ENCODE results near the gene CHD9.

Gene CHD9

DNA sequence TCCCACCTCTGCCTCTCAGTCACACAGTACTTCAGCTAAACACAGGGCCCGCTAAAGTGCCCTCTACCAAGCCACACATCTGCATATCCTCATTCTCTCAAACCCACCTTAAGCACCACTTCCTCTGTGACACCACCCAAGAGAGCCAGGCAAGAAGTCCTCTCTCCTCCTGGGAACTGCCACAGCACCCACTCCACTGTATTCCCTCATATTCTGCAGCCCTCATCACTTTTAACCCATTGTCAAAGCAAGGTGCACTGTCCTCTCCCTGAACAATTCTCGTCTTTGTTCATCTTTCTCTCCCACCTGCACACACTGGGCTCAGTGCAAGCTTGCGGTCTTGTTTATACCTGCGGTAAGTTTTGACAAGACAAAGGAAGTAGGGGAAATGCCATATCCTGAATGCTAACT is 13.6 kb downstream of the CHD9 start:
- Histone ChIP-seq H3K9ac (ENCODE audit: low read depth, low read length, poor library complexity) (no peak overlapping the region), H3K4ac (ENCODE audit: low read length) (no peak overlapping the region), H2BK120ac (ENCODE audit: low read depth, low read length) (no peak overlapping the region), H2BK12ac (ENCODE audit: low read length) (no peak overlapping the region), H4K91ac (ENCODE audit: low read depth, low read length, poor library complexity) (no peak overlapping the region), H3K14ac (ENCODE audit: low read length) (no peak overlapping the region), H3K4me1 (ENCODE audit: control insufficient read depth in 2 of 2, insufficient read depth in 1 of 2, low read depth in 1 of 2, low read length in 2 of 2) (peaks cover 4 to 6% of the 10 kb centered on the region in 2 donors), H3K23ac (ENCODE audit: low read depth, low read length, poor library complexity) (no peak overlapping the region), H2BK15ac (ENCODE audit: low read length) (no peak overlapping the region), H4K8ac (ENCODE audit: low read depth, low read length) (no peak overlapping the region), H3K27ac (replicated peaks; ENCODE audit: low read length) (no peak overlapping the region), H3K4me3 (ENCODE audit: low read length in 2 of 2) (no peak overlapping the region), H2BK5ac (ENCODE audit: low read length) (no peak overlapping the region), H2AFZ (ENCODE audit: low read length) (no peak overlapping the region), H3K36me3 (replicated peaks in 1 of 2; ENCODE audit: control insufficient read depth in 2 of 2, insufficient read depth in 2 of 2, low read length in 2 of 2) (peaks cover 2 to 22% of the 10 kb centered on the region in 2 donors), H3K27me3 (ENCODE audit: control insufficient read depth in 3 of 3, insufficient read depth in 3 of 3, low read depth in 1 of 3, low read length in 3 of 3) (no peaks in the 10 kb centered on the region), H2AK5ac (ENCODE audit: low read depth, low read length) (no peak overlapping the region), H3K79me1 (ENCODE audit: low read depth, low read length) (peaks cover 2% of the 10 kb centered on the region), H3K18ac (ENCODE audit: low read length) (no peak overlapping the region), H3K9me3 (replicated peaks in 1 of 2; ENCODE audit: control insufficient read depth in 2 of 2, insufficient read depth in 1 of 2, low read depth in 1 of 2, low read length in 2 of 2) (peaks cover 1 to 2% of the 10 kb centered on the region in 2 donors), H3K4me2 (ENCODE audit: insufficient read depth, low read length, poor library complexity, severe bottlenecking) (no peak overlapping the region)
- no CpG with 5 or more reads among the region's 4 CpGs for WGBS, 2 donors (ENCODE audit: extremely low coverage in 2 of 2, insufficient read length in 2 of 2, insufficient replicate concordance in 1 of 2)
- DNase-seq (ENCODE audit: low spot score): no peak

DNA sequence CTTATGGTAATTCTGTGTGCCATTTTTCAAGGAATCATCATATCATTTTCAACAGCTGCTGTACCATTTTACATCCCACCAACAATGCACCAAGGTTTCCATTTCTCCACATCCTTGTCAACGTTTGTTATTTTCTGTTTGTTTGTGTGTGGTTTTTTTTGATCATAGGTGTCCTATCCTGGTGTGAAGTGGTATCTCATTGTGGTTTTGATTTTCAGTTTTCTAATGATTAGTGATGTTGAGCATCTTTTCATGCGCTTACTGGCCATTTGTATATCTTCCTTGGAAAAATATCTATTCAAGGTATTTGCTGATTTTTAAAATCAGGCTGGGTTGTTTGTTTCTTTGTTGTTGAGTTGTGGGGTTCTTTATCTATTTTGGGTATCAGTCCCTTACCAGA is 15.0 kb downstream of the CHD9 start:
- DNase-seq (ENCODE audit: low spot score): no peak
- H3K9me3 ChIP-seq (replicated peaks in 1 of 2; ENCODE audit: control insufficient read depth in 2 of 2, insufficient read depth in 1 of 2, low read depth in 1 of 2, low read length in 2 of 2): peaks cover 2 to 10% of the 10 kb centered on the region in 2 donors
- H3K27me3 ChIP-seq (ENCODE audit: control insufficient read depth in 3 of 3, insufficient read depth in 3 of 3, low read depth in 1 of 3, low read length in 3 of 3): no peaks in the 10 kb centered on the region
- no peak overlapping the region for H2AK5ac ChIP-seq (ENCODE audit: low read depth, low read length)
- peaks cover 4 to 6% of the 10 kb centered on the region in 2 donors for H3K4me1 ChIP-seq (ENCODE audit: control insufficient read depth in 2 of 2, insufficient read depth in 1 of 2, low read depth in 1 of 2, low read length in 2 of 2)
- H3K4me3 ChIP-seq (ENCODE audit: low read length in 2 of 2): no peak overlapping the region
- H3K23ac ChIP-seq (ENCODE audit: low read depth, low read length, poor library complexity): no peak overlapping the region
- no peak overlapping the region for H4K8ac ChIP-seq (ENCODE audit: low read depth, low read length)
- H2AFZ ChIP-seq (ENCODE audit: low read length): no peak overlapping the region
- H3K36me3 ChIP-seq (replicated peaks in 1 of 2; ENCODE audit: control insufficient read depth in 2 of 2, insufficient read depth in 2 of 2, low read length in 2 of 2): peaks cover 2 to 22% of the 10 kb centered on the region in 2 donors
- H3K4ac ChIP-seq (ENCODE audit: low read length): no peak overlapping the region
- WGBS, 2 donors (ENCODE audit: extremely low coverage in 2 of 2, insufficient read length in 2 of 2, insufficient replicate concordance in 1 of 2): no CpG with 5 or more reads among the region's 2 CpGs
- H3K27ac ChIP-seq (replicated peaks; ENCODE audit: low read length): no peak overlapping the region
- no peak overlapping the region for H3K9ac ChIP-seq (ENCODE audit: low read depth, low read length, poor library complexity)
- no peak overlapping the region for H2BK15ac ChIP-seq (ENCODE audit: low read length)
- no peak overlapping the region for H4K91ac ChIP-seq (ENCODE audit: low read depth, low read length, poor library complexity)
- peaks cover 2% of the 10 kb centered on the region for H3K79me1 ChIP-seq (ENCODE audit: low read depth, low read length)
- no peak overlapping the region for H3K18ac ChIP-seq (ENCODE audit: low read length)
- H3K14ac ChIP-seq (ENCODE audit: low read length): no peak overlapping the region
- no peak overlapping the region for H2BK12ac ChIP-seq (ENCODE audit: low read length)
- no peak overlapping the region for H2BK120ac ChIP-seq (ENCODE audit: low read depth, low read length)
- H2BK5ac ChIP-seq (ENCODE audit: low read length): no peak overlapping the region
- no peak overlapping the region for H3K4me2 ChIP-seq (ENCODE audit: insufficient read depth, low read length, poor library complexity, severe bottlenecking)

DNA sequence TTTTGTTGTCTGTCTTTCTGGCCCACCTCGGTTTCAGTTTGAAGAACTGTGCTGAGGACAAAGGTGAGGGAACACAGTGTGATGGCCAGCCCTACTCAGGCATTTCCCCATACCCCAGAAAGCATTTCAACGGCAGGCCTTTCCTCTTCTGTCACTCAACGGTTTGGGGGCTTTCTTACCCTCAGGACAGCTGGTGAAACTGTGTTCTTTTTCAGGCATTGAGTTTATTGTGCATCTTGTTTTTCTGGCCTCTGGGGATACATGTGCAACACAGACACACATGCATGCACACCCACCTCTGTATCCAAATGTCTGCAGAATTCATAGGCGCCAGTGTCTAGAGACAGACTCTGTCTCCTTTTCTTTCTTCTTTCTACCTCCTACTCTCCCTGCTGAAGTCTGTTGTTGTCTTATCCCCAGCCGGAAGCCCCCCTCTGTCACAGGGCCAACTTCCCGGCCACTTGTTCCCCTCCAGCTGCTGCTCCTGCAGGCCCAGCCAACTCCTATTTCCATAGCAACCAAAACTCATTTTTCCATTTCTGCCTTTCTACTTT is 17.0 kb downstream of the CHD9 start:
- no peak for DNase-seq (ENCODE audit: low spot score)
- no peak overlapping the region for H4K8ac ChIP-seq (ENCODE audit: low read depth, low read length)
- H3K9ac ChIP-seq (ENCODE audit: low read depth, low read length, poor library complexity): no peak overlapping the region
- peak overlapping the region; percentile 2 for H3K27ac ChIP-seq (replicated peaks; ENCODE audit: low read length)
- H2BK12ac ChIP-seq (ENCODE audit: low read length): no peak overlapping the region
- H2BK120ac ChIP-seq (ENCODE audit: low read depth, low read length): no peak overlapping the region
- WGBS, 2 donors (ENCODE audit: extremely low coverage in 2 of 2, insufficient read length in 2 of 2, insufficient replicate concordance in 1 of 2): no CpG with 5 or more reads among the region's 6 CpGs
- peaks cover 3 to 4% of the 10 kb centered on the region in 2 donors for H3K4me1 ChIP-seq (ENCODE audit: control insufficient read depth in 2 of 2, insufficient read depth in 1 of 2, low read depth in 1 of 2, low read length in 2 of 2)
- H3K23ac ChIP-seq (ENCODE audit: low read depth, low read length, poor library complexity): no peak overlapping the region
- H3K36me3 ChIP-seq (replicated peaks in 1 of 2; ENCODE audit: control insufficient read depth in 2 of 2, insufficient read depth in 2 of 2, low read length in 2 of 2): peaks cover 2 to 24% of the 10 kb centered on the region in 2 donors
- no peaks in the 10 kb centered on the region for H3K27me3 ChIP-seq (ENCODE audit: control insufficient read depth in 3 of 3, insufficient read depth in 3 of 3, low read depth in 1 of 3, low read length in 3 of 3)
- peak overlapping the region; percentile 25 for H3K18ac ChIP-seq (ENCODE audit: low read length)
- H2BK5ac ChIP-seq (ENCODE audit: low read length): no peak overlapping the region
- H3K14ac ChIP-seq (ENCODE audit: low read length): no peak overlapping the region
- peaks cover 2 to 16% of the 10 kb centered on the region in 2 donors for H3K9me3 ChIP-seq (replicated peaks in 1 of 2; ENCODE audit: control insufficient read depth in 2 of 2, insufficient read depth in 1 of 2, low read depth in 1 of 2, low read length in 2 of 2)
- H3K4me2 ChIP-seq (ENCODE audit: insufficient read depth, low read length, poor library complexity, severe bottlenecking): no peak overlapping the region
- H3K4me3 ChIP-seq (ENCODE audit: low read length in 2 of 2): peak overlapping the region in 1 of 2 donors; percentile 52
- no peak overlapping the region for H4K91ac ChIP-seq (ENCODE audit: low read depth, low read length, poor library complexity)
- H2AFZ ChIP-seq (ENCODE audit: low read length): peak overlapping the region; percentile 55
- no peaks in the 10 kb centered on the region for H3K79me1 ChIP-seq (ENCODE audit: low read depth, low read length)
- H2AK5ac ChIP-seq (ENCODE audit: low read depth, low read length): no peak overlapping the region
- no peak overlapping the region for H3K4ac ChIP-seq (ENCODE audit: low read length)
- no peak overlapping the region for H2BK15ac ChIP-seq (ENCODE audit: low read length)

DNA sequence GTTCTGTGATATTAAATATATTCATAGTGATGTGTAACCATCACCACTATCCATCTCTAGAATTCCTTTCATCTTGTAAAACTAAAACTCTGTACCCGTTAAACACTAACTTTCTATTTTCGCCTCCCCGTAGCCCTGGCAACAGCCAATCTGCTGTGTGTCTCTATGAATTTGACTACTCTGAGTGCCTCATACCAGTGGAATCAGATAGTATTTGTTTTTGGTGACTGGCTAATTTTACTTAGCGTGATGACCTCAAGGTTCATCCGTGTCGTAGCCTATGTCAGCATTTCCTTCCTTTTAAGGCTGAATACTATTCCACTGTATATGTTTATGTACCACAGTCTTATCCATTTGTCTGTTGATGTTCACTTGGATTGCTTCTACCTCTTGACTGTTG is 18.2 kb downstream of the CHD9 start:
- no peaks in the 10 kb centered on the region for H3K79me1 ChIP-seq (ENCODE audit: low read depth, low read length)
- no peak overlapping the region for H3K9ac ChIP-seq (ENCODE audit: low read depth, low read length, poor library complexity)
- H4K91ac ChIP-seq (ENCODE audit: low read depth, low read length, poor library complexity): no peak overlapping the region
- H4K8ac ChIP-seq (ENCODE audit: low read depth, low read length): no peak overlapping the region
- no peak overlapping the region for H2BK12ac ChIP-seq (ENCODE audit: low read length)
- H3K27me3 ChIP-seq (ENCODE audit: control insufficient read depth in 3 of 3, insufficient read depth in 3 of 3, low read depth in 1 of 3, low read length in 3 of 3): no peaks in the 10 kb centered on the region
- no CpG with 5 or more reads among the region's 6 CpGs for WGBS, 2 donors (ENCODE audit: extremely low coverage in 2 of 2, insufficient read length in 2 of 2, insufficient replicate concordance in 1 of 2)
- no peak overlapping the region for H2BK120ac ChIP-seq (ENCODE audit: low read depth, low read length)
- DNase-seq (ENCODE audit: low spot score): no peak
- H2AFZ ChIP-seq (ENCODE audit: low read length): no peak overlapping the region
- peaks cover 2 to 16% of the 10 kb centered on the region in 2 donors for H3K9me3 ChIP-seq (replicated peaks in 1 of 2; ENCODE audit: control insufficient read depth in 2 of 2, insufficient read depth in 1 of 2, low read depth in 1 of 2, low read length in 2 of 2)
- no peak overlapping the region for H3K18ac ChIP-seq (ENCODE audit: low read length)
- no peak overlapping the region for H3K14ac ChIP-seq (ENCODE audit: low read length)
- H3K4me1 ChIP-seq (ENCODE audit: control insufficient read depth in 2 of 2, insufficient read depth in 1 of 2, low read depth in 1 of 2, low read length in 2 of 2): peaks cover 3 to 4% of the 10 kb centered on the region in 2 donors
- H3K23ac ChIP-seq (ENCODE audit: low read depth, low read length, poor library complexity): no peak overlapping the region
- peaks cover 2 to 17% of the 10 kb centered on the region in 2 donors for H3K36me3 ChIP-seq (replicated peaks in 1 of 2; ENCODE audit: control insufficient read depth in 2 of 2, insufficient read depth in 2 of 2, low read length in 2 of 2)
- H3K27ac ChIP-seq (replicated peaks; ENCODE audit: low read length): no peak overlapping the region
- no peak overlapping the region for H3K4me2 ChIP-seq (ENCODE audit: insufficient read depth, low read length, poor library complexity, severe bottlenecking)
- H3K4me3 ChIP-seq (ENCODE audit: low read length in 2 of 2): no peak overlapping the region
- no peak overlapping the region for H2AK5ac ChIP-seq (ENCODE audit: low read depth, low read length)
- no peak overlapping the region for H2BK5ac ChIP-seq (ENCODE audit: low read length)
- no peak overlapping the region for H2BK15ac ChIP-seq (ENCODE audit: low read length)
- H3K4ac ChIP-seq (ENCODE audit: low read length): no peak overlapping the region

Measured in neuronal stem cell (in vitro differentiated cells).